Measurements from ENCODE around the gene CRNN.

DNA sequence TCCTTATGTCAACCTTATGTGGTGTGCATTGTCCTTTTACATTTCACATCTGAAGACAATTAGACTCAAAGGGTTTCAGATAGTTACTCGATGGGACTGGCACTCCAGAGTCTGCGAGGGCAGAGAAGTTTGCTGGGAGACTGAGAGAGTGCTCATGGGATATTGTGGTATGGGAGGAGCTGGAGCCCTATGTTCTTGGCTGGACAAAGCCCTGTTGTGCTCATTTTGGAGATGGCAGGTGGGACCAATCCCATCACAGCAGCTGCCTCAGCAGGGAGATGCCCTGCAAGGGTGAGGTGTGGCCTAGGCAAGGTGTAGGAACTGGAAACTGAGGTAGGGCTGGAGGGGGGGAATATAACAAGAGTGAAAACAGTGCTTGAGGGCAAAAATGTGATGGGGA is 43.5 kb upstream of the CRNN start:
- TF ChIP-seq, protein P1, sequence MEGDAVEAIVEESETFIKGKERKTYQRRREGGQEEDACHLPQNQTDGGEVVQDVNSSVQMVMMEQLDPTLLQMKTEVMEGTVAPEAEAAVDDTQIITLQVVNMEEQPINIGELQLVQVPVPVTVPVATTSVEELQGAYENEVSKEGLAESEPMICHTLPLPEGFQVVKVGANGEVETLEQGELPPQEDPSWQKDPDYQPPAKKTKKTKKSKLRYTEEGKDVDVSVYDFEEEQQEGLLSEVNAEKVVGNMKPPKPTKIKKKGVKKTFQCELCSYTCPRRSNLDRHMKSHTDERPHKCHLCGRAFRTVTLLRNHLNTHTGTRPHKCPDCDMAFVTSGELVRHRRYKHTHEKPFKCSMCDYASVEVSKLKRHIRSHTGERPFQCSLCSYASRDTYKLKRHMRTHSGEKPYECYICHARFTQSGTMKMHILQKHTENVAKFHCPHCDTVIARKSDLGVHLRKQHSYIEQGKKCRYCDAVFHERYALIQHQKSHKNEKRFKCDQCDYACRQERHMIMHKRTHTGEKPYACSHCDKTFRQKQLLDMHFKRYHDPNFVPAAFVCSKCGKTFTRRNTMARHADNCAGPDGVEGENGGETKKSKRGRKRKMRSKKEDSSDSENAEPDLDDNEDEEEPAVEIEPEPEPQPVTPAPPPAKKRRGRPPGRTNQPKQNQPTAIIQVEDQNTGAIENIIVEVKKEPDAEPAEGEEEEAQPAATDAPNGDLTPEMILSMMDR (IDR thresholded peaks at IDR 0.05) = no peak
- no peak for TF ChIP-seq POLR2A (IDR thresholded peaks at IDR 0.05)
